GM13977 (cell line): ENCODE data around the gene LDLRAD2.

Experiments
- DNase-seq: peaks from one replicate; pipeline ENCODE4 v3.0.0; 2012; ENCODE audit warnings: low spot score
- in situ Hi-C: fragments of 300-500 bp; cut with MboI; formaldehyde crosslinking; loops from one replicate; pipeline ENCODE4 v1.12.0; 2022; ENCODE audit warnings: low sequenced_read_pairs, low pct_unique_long_range_greater_than_20kb, mixed read lengths, inconsistent platforms; ENCODE audit not compliant: unreplicated experiment
- TF ChIP-seq, protein P1 (sequence below): IDR thresholded peaks from 2 replicates; pipeline ENCODE4 v1.5.1; 2012; ENCODE audit warnings: mild to moderate bottlenecking, control low read depth; ENCODE audit not compliant: insufficient read depth; ENCODE audit errors: extremely low read depth, missing control alignments

Gene LDLRAD2

DNA sequence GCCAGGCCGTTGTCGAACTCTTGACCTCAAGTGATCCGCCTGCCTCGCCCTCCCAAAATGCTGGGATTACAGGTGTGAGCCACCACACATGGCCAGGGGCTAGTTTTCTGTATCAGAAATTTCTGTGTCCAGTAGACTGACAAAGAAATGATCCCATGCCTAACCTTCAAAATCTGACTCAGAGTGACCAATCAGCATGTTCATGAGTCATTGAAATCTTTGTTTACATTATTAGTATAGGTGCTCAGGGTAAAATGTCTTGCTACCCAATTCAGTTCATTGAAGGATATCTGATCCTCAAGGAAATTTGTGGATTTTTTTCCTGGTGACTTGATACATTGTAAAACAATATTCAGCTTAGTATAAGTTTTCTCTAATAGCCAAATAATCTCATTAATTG, 11.0 kb upstream of the LDLRAD2 start:
- TF ChIP-seq, protein P1, sequence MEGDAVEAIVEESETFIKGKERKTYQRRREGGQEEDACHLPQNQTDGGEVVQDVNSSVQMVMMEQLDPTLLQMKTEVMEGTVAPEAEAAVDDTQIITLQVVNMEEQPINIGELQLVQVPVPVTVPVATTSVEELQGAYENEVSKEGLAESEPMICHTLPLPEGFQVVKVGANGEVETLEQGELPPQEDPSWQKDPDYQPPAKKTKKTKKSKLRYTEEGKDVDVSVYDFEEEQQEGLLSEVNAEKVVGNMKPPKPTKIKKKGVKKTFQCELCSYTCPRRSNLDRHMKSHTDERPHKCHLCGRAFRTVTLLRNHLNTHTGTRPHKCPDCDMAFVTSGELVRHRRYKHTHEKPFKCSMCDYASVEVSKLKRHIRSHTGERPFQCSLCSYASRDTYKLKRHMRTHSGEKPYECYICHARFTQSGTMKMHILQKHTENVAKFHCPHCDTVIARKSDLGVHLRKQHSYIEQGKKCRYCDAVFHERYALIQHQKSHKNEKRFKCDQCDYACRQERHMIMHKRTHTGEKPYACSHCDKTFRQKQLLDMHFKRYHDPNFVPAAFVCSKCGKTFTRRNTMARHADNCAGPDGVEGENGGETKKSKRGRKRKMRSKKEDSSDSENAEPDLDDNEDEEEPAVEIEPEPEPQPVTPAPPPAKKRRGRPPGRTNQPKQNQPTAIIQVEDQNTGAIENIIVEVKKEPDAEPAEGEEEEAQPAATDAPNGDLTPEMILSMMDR = no peak
- in situ Hi-C loops = no loop called here
- no peak for DNase-seq

DNA sequence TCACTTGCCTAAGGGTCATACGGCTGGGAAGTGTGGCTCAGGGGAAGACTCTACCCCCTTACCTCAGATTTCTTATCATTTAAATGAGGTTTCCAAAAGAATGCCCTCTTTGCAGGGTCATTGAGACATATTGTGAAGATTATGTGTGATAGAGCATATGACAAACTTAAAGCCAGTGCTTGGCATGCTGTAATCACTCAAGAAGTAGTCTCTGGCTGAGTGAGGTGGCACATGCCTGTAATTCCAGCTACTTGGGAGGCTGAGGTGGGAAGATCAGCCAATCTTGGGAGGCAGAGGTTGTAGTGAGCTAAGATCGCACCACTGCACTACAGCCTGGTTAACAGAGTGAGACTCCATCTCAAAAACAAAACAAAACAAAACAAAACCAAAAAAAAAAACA, 7.5 kb upstream of the LDLRAD2 start:
- in situ Hi-C loops = no loop called here
- TF ChIP-seq, protein P1 = no peak

DNA sequence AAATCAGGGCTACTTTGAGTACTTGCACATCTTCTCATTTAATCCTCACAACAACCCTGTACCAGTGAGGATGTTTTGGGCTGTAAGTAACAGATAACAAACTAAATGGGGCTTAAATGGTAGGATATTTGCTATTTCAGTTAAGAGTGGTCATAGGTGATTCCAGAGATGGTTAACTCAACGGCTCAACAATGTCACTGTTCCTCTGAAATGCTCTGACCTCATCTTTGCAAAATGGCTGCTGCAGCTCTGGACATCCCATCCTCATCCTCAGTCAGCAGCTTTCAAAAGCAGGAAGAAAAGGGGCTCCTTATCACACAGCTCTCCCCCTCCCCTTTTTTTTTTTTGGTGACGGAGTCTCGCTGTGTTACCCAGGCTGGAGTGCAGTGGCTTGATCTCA, 1.5 kb downstream of the LDLRAD2 start:
- TF ChIP-seq, protein P1 = no peak
- in situ Hi-C loops = no loop called here
- no peak for DNase-seq

More for the DNA sequence above, 7.5 kb upstream of the LDLRAD2 start:
- DNase-seq = no peak

DNA sequence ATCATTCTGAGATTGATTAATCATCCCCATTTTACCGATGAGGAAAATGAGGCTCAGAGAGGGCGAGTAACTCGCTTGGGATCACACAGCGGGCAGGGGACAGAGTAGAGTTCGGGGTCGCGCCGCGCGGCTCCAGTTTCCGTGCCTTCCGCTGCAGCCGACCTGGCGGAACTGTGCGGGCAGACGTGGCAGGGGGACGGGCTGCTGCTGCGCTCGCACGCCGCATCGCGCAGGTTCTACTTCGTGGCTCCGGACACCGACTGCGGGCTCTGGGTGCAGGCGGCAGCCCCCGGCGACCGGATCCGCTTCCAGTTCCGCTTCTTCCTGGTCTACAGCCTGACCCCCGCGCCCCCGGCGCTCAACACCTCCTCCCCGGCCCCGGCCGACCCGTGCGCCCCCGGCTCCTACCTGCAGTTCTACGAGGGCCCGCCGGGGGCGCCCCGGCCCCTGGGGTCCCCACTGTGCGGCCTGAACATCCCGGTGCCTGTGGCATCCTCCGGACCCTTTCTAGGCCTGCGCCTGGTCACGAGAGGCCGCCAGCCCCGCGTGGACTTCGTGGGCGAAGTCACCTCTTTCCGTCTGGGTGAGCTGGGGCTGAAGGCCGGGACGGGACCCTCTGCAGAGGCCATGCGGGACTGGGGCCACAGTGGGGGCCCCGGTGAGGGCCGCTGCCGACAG, 2.3 kb downstream of the LDLRAD2 start:
- in situ Hi-C loops = no loop called here
- TF ChIP-seq, protein P1 = peak; percentile 62
- peak; percentile 78 for DNase-seq

DNA sequence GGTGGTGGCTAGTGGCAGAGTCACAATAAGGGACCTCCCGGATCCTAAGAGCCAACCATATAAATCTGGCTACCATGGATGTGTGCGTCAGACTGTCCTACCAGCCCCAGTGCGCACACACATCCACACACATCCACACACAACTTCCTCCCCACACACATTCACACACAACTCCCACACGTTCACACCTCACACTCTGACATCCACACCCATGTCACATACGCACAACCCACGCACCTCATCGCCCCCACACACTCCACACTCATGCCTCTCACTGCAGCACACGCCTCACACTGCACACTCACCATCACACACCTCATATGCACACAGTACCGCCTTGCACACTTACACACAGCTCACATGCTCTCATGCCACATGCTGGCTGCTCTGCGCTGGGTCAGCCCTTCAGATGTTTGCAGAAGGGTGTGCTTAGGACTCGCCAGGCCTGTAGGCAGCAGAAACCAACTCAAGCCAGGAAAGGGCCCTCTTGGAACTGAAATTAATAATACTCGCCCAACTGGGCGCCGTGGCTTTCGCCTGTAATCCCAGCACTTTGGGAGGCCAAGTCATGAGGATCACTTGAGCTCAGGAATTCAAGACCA, 3.0 kb downstream of the LDLRAD2 start:
- in situ Hi-C loops = no loop called here

DNA sequence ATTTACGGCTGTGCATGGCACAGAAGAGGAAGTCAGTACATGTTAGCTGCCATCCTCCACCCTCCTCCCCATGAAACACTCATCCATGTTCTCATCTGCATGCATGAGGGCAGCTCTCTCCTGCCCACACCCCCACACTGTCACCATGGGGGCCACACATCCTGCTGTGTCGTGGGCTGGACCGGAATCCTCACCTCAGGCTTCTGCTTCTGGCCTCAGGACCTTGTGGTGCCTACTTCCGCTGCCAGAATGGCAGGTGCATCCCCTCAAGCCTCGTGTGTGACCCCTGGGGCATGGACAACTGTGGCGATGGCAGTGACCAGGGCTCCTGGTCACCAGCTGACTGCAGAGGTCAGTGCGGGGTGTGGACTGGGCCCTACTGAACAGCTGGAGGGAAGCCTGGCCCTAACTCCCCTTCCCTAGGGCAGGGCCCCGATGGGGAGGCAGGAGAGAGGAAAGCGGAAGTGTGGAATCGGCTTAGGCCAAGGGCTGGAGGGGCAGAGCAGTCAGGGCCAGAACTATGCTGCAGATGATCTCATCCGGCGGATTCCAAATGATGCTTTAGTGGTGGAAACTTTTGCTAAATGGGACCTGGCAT, 3.8 kb downstream of the LDLRAD2 start:
- in situ Hi-C loops = no loop called here
- DNase-seq = peak; percentile 27
- TF ChIP-seq, protein P1 = no peak

More for the DNA sequence above, 3.0 kb downstream of the LDLRAD2 start:
- TF ChIP-seq, protein P1 = no peak
- peak; percentile 17 for DNase-seq
